Ascending aorta (tissue), 2 donors: ENCODE measurements around the gene ABCD1. TPM values are rescaled to one million over a fixed set of nuclear protein-coding genes. Genes with fewer than 3 reads are reported as not detected.

ENCODE experiments used
- DNase-seq, 2 donors: peaks; one replicate each; pipeline ENCODE4 v3.0.0-alpha.2; 2019; ENCODE audit warnings: low spot score in 2 of 2
- H3K27ac ChIP-seq, 2 donors: fragments of 200-600 bp; sonication (generic); one replicate each; pipeline ENCODE4 v1.5.1; 2016 to 2017; ENCODE audit warnings: mild to moderate bottlenecking in 1 of 2
- H3K27me3 ChIP-seq: fragments of 200-600 bp; sonication (generic); one replicate; pipeline ENCODE4 v1.5.1; 2017
- H3K36me3 ChIP-seq, 2 donors: fragments of 200-600 bp; sonication (generic); one replicate each; pipeline ENCODE4 v1.5.1; 2016
- H3K4me1 ChIP-seq, 2 donors: fragments of 200-600 bp; sonication (generic); one replicate each; pipeline ENCODE4 v1.5.1; 2016 to 2017; ENCODE audit warnings: mild to moderate bottlenecking in 1 of 2
- H3K4me3 ChIP-seq, 2 donors: fragments of 200-600 bp; sonication (generic); one replicate each; pipeline ENCODE4 v1.5.1; 2016 to 2017; ENCODE audit warnings: mild to moderate bottlenecking in 1 of 2
- H3K9me3 ChIP-seq, 2 donors: fragments of 200-600 bp; sonication (generic); one replicate each; pipeline ENCODE4 v1.5.1; 2016
- CTCF ChIP-seq, 3 experiments: fragments of 200-600 bp in 2 of 3; fragments of 450-650 bp in 1 of 3; sonication (generic) in 2 of 3; IDR thresholded peaks; one replicate each; pipeline ENCODE4 v1.5.1; 2016 to 2019; ENCODE audit warnings: antibody characterized with exemption in 3 of 3, mild to moderate bottlenecking in 1 of 3, moderate library complexity in 1 of 3
- intact Hi-C: fragments of 100-400 bp; cut with DNase I; formaldehyde crosslinking; loops from one replicate; pipeline ENCODE4 v1.15.1; 2023
- total RNA-seq: library from RNA; depleted of rRNA; stranded (reverse); fragments of >200 nt; gene quantifications from one replicate; pipeline ENCODE4 v1.1.0, GENCODE V29; 2016

ABCD1 gene
- total RNA-seq, 1 donor from 2014 or later: 14.7 TPM

- Histone ChIP-seq H3K36me3 (peaks cover 5 to 21% of the 10 kb centered on the region in 2 donors), H3K27ac (no peak overlapping the region), H3K4me1 (no peaks in the 10 kb centered on the region), H3K27me3 (no peaks in the 10 kb centered on the region), H3K4me3 (no peak overlapping the region), H3K9me3 (no peaks in the 10 kb centered on the region)
- DNase-seq: no peak
- intact Hi-C loops: no loop called here
- TF ChIP-seq CTCF (IDR thresholded peaks at IDR 0.05): no peak
Measured at GRCh38 chrX:153771415-153772315, 47.0 kb downstream of the ABCD1 start.

GRCh38 chrX:153772316-153773217 lies 47.9 kb downstream of the ABCD1 start:
- intact Hi-C loops: no loop called here
- no peak for DNase-seq
- no peaks in the 10 kb centered on the region for H3K9me3 ChIP-seq
- no peaks in the 10 kb centered on the region for H3K27me3 ChIP-seq
- no peak overlapping the region for H3K4me3 ChIP-seq
- no peaks in the 10 kb centered on the region for H3K4me1 ChIP-seq
- no peak for TF ChIP-seq CTCF (IDR thresholded peaks at IDR 0.05)
- H3K36me3 ChIP-seq: peaks cover 5 to 21% of the 10 kb centered on the region in 2 donors
- H3K27ac ChIP-seq: no peak overlapping the region

- no peak for TF ChIP-seq CTCF (IDR thresholded peaks at IDR 0.05)
- Histone ChIP-seq H3K9me3 (no peaks in the 10 kb centered on the region), H3K36me3 (peaks cover 5 to 21% of the 10 kb centered on the region in 2 donors), H3K27me3 (no peaks in the 10 kb centered on the region), H3K4me1 (no peaks in the 10 kb centered on the region), H3K27ac (no peak overlapping the region), H3K4me3 (no peak overlapping the region)
- intact Hi-C loops: no loop called here
- no peak for DNase-seq
Measured at GRCh38 chrX:153773218-153773611, 48.6 kb downstream of the ABCD1 start.

- no peak overlapping the region for H3K4me3 ChIP-seq
- intact Hi-C loops: no loop called here
- H3K4me1 ChIP-seq: no peaks in the 10 kb centered on the region
- no peak for TF ChIP-seq CTCF (IDR thresholded peaks at IDR 0.05)
- H3K27ac ChIP-seq: no peak overlapping the region
- peaks cover 5 to 21% of the 10 kb centered on the region in 2 donors for H3K36me3 ChIP-seq
- no peaks in the 10 kb centered on the region for H3K9me3 ChIP-seq
- no peaks in the 10 kb centered on the region for H3K27me3 ChIP-seq
- DNase-seq: no peak
Measured at GRCh38 chrX:153773741-153774575, 49.3 kb downstream of the ABCD1 start.
